A549 (cell line): ENCODE data around the gene IRF2BPL. TPM values are rescaled to one million over a fixed set of nuclear protein-coding genes. Genes with fewer than 3 reads are reported as not detected.

Experiments used
- ATAC-seq, 2 experiments: fragments of 200-7000 bp in 1 of 2; fragments of >200 bp in 1 of 2; cut with Nextera tagmentation in 1 of 2; cut with Tn5 transposase in 1 of 2; 3 replicates each; pipeline versions ENCODE4 v1.8.0 to v1.9.1; 2018 to 2020; ENCODE audit warnings: mild to moderate bottlenecking in 1 of 2, moderate library complexity in 1 of 2
- CTCF ChIA-PET: fragments of 300-600 bp; sonication (Branson Sonifier 250); formaldehyde crosslinking; extraction: SDS; loops from one replicate; lab custom pipeline; 2021; ENCODE audit warnings: antibody characterized with exemption, inconsistent platforms; lab: Yijun Ruan, JAX
- POLR2A ChIA-PET: fragments of 350-600 bp; formaldehyde crosslinking; extraction: SDS; loops from one replicate; lab custom pipeline; 2021; ENCODE audit warnings: antibody characterized with exemption, inconsistent platforms; lab: Yijun Ruan, JAX
- DNase-seq, 2 experiments: peaks; one replicate each; pipeline versions ENCODE4 v3.0.0 to v3.0.0-alpha.2; 2011 to 2016; ENCODE audit warnings: low read depth in 1 of 2, low spot score in 1 of 2
- FAIRE-seq: peaks from 2 replicates; lab custom pipeline; 2011; peaks lifted over from hg19 to GRCh38; lab: Jason Lieb, UNC
- H3K27ac ChIP-seq, 2 experiments: fragments of >200 bp; sonication (Bioruptor Twin); formaldehyde crosslinking; 3 replicates each; pipeline ENCODE4 v1.5.1; 2016 to 2017
- H3K4me1 ChIP-seq: fragments of >200 bp; sonication (Bioruptor Twin); formaldehyde crosslinking; 3 replicates; pipeline ENCODE4 v1.6.1; 2016
- H3K4me2 ChIP-seq: fragments of >200 bp; sonication (Bioruptor Twin); formaldehyde crosslinking; 3 replicates; pipeline ENCODE4 v1.6.1; 2016
- H3K4me3 ChIP-seq: fragments of >200 bp; sonication (Bioruptor Twin); formaldehyde crosslinking; 3 replicates; pipeline ENCODE4 v1.5.1; 2016
- H3K9me3 ChIP-seq: fragments of >200 bp; sonication (Bioruptor Twin); formaldehyde crosslinking; 3 replicates; pipeline ENCODE4 v1.6.1; 2016
- BHLHE40 ChIP-seq: IDR thresholded peaks from 2 replicates; pipeline ENCODE4 v1.6.1; 2012; ENCODE audit warnings: low read depth, low read length, inconsistent platforms
- CHD4 ChIP-seq: fragments of 200-600 bp; sonication (generic); IDR thresholded peaks from 2 replicates; pipeline ENCODE4 v1.6.1; 2016; ENCODE audit warnings: antibody characterized with exemption, mild to moderate bottlenecking, borderline replicate concordance
- EHF ChIP-seq: fragments of 250-450 bp; sonication (Bioruptor Pico); IDR thresholded peaks from 2 replicates; pipeline ENCODE4 v1.5.0; 2020; ENCODE audit warnings: mild to moderate bottlenecking
- FOSL2 ChIP-seq, 2 experiments: fragments of 450-650 bp in 1 of 2; fragments of >200 bp in 1 of 2; sonication (Bioruptor Twin) in 1 of 2; formaldehyde crosslinking; IDR thresholded peaks; 2 replicates each; pipeline versions ENCODE4 v1.5.0 to v1.6.1; 2016 to 2020; ENCODE audit warnings: mild to moderate bottlenecking in 1 of 2, moderate library complexity in 1 of 2
- KDM5A ChIP-seq: fragments of 200-600 bp; sonication (generic); IDR thresholded peaks from 2 replicates; pipeline ENCODE4 v1.6.1; 2016; ENCODE audit warnings: antibody characterized with exemption, mild to moderate bottlenecking
- MAZ ChIP-seq: fragments of 150-350 bp; IDR thresholded peaks from 2 replicates; pipeline ENCODE4 v1.6.1; 2014; ENCODE audit warnings: antibody characterized with exemption, low read depth, low read length, borderline replicate concordance
- RARB ChIP-seq: fragments of 250-450 bp; sonication (Bioruptor Pico); IDR thresholded peaks from 2 replicates; pipeline ENCODE4 v1.8.0; 2021; ENCODE audit warnings: mild to moderate bottlenecking, moderate library complexity
- TP53 ChIP-seq: fragments of 250-450 bp; sonication (Bioruptor Pico); IDR thresholded peaks from 2 replicates; pipeline ENCODE4 v1.5.0; 2021; ENCODE audit warnings: mild to moderate bottlenecking, moderate library complexity
- ZFP36 ChIP-seq: fragments of 450-650 bp; IDR thresholded peaks from 2 replicates; pipeline ENCODE4 v1.6.1; 2014; ENCODE audit warnings: borderline replicate concordance; ENCODE audit not compliant: partially characterized antibody
- ZNF302 ChIP-seq: fragments of 250-450 bp; sonication (Bioruptor Pico); IDR thresholded peaks from 2 replicates; pipeline ENCODE4 v1.9.0; 2021; ENCODE audit warnings: inconsistent platforms, mild to moderate bottlenecking, moderate library complexity
- WGBS: methylation state at CpG from one replicate; pipeline ENCODE4 v1.1.6; 2017; ENCODE audit errors: missing lambda C conversion rate; 5-methylcytosine and 5-hydroxymethylcytosine counted together
- polyA plus RNA-seq, 4 experiments: library from polyadenylated mRNA; depleted of rRNA in 3 of 4; stranded (reverse); fragments of >200 nt; fragmentation: RNase III in 1 of 4; extraction: RNeasy Plus Mini Kit Qiagen cat#74134 plus additional on column Dnase treatment in 1 of 4; gene quantifications; 2 replicates in 3 of 4; 3 replicates in 1 of 4; pipeline ENCODE4 v1.2.3, GENCODE V29; 2011 to 2017
- TF ChIP-seq, protein P1 (sequence below): fragments of 450-650 bp; IDR thresholded peaks from 2 replicates; pipeline ENCODE4 v1.6.1; 2014; ENCODE audit warnings: antibody characterized with exemption
- TF ChIP-seq, protein P2 (sequence below): IDR thresholded peaks from 2 replicates; pipeline ENCODE4 v1.6.1; 2012; ENCODE audit warnings: low read depth, borderline replicate concordance
- TF ChIP-seq, protein P3 (sequence below): fragments of 250-450 bp; sonication (Bioruptor Pico); IDR thresholded peaks from 2 replicates; pipeline ENCODE4 v1.5.0; 2020; ENCODE audit warnings: low read depth, mild to moderate bottlenecking, moderate library complexity

Gene IRF2BPL
- polyA plus RNA-seq, 2 of the 4 experiments (the other 2 are of a cell fraction), result 18.1 to 28.3 TPM

DNA sequence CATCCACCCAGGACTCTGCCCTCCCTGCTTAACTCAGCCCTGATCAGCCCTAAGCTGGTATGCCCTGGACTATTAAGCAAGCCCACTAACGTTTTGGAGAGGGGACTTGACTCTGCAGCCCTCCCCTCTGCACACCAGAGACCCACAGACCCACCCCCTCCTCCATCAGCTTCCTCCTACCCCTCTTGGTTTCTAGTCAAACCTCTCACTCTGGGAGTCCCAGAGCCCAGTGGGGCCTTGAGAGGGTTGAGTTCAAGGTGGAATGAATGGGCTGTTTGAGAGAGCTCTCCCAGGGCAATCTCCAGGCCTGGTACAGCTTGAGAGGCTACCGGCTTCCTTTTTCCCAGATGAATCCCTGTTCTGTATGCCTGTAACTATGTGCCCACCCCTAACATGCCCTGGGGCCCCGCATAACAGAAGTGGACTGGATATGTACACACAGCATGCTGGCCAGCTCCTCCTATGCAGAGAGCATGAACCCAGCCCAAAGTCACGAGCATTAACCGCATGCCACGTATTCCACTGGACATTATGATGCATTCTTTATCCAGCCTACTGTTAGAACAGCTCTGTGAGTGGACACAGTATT is 43.6 kb downstream of the IRF2BPL start:
- Histone ChIP-seq H3K9me3 (peaks cover 15% of the 10 kb centered on the region), H3K27ac (peak overlapping the region in 1 of 2 experiments; percentile 78; a peak in 3 of 6 replicates), H3K4me1 (peaks cover 19% of the 10 kb centered on the region), H3K4me3 (no peak overlapping the region), H3K4me2 (no peak overlapping the region)
- no peak for FAIRE-seq
- no peak for TF ChIP-seq CHD4
- no peak for TF ChIP-seq KDM5A
- TF ChIP-seq, protein P1, sequence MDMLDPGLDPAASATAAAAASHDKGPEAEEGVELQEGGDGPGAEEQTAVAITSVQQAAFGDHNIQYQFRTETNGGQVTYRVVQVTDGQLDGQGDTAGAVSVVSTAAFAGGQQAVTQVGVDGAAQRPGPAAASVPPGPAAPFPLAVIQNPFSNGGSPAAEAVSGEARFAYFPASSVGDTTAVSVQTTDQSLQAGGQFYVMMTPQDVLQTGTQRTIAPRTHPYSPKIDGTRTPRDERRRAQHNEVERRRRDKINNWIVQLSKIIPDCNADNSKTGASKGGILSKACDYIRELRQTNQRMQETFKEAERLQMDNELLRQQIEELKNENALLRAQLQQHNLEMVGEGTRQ, result no peak
- TF ChIP-seq TP53 (CRISPR knock-in tag), result no peak
- TF ChIP-seq, protein P2, sequence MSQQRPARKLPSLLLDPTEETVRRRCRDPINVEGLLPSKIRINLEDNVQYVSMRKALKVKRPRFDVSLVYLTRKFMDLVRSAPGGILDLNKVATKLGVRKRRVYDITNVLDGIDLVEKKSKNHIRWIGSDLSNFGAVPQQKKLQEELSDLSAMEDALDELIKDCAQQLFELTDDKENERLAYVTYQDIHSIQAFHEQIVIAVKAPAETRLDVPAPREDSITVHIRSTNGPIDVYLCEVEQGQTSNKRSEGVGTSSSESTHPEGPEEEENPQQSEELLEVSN, result no peak
- POLR2A ChIA-PET, result interaction anchor here (1.0 kb wide), 1 partner anchor 27 kb away, joined by 3 read pairs; no protein-coding TSS in a partner anchor
- no peak for DNase-seq
- CTCF ChIA-PET, result interaction anchor here (0.7 to 3.6 kb wide), 12 partner anchors 9 to 109 kb away, joined by 3 to 17 read pairs (median 4); no protein-coding TSS in a partner anchor
- WGBS, result 61% methylated on average over 5 of the region's 6 CpGs
- peak; percentile 36 to 39; a peak in 5 of 6 replicates for ATAC-seq

DNA sequence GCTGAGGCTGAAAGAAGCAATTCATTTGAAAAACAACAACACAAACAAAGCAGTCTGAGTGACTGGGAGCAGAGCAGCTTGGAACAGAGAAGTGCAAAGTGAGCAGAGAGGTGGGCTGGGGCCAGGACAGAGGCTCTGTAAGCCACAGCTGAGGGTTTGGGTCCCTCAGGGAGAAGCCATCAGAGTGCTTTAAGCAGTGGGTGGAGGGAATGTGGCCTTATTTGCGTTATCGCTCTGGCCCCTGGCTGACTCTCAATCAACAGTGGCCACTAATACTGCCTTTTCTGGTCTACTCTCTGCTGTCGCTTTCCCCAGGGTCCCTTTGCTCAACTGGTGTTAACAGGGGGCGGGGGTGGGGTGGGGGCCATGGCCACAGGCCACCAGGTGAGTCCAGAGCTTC is 44.2 kb downstream of the IRF2BPL start:
- Histone ChIP-seq H3K27ac (peak overlapping the region in 1 of 2 experiments; percentile 78; a peak in 3 of 6 replicates), H3K4me1 (peaks cover 19% of the 10 kb centered on the region), H3K9me3 (peaks cover 15% of the 10 kb centered on the region)
- no peak for FAIRE-seq
- WGBS, result 83% methylated on average over 4 of the region's 4 CpGs
- POLR2A ChIA-PET, result no interaction called here
- CTCF ChIA-PET, result interaction anchor here (0.8 to 3.6 kb wide), 9 partner anchors 9 to 108 kb away, joined by 4 to 17 read pairs (median 6); no protein-coding TSS in a partner anchor
- DNase-seq, result no peak
- TF ChIP-seq, protein P1, result no peak
- TF ChIP-seq FOSL2 (IDR thresholded peaks at IDR 0.05) (no peak), FOSL2 (CRISPR knock-in tag; IDR thresholded peaks at IDR 0.05) (no peak), RARB (no peak), BHLHE40 (no peak), MAZ (no peak), ZNF302 (CRISPR knock-in tag) (no peak)
- TF ChIP-seq, protein P2, result no peak
- TF ChIP-seq, all 56 proteins: peak for 0
- no peak for ATAC-seq
- no peak overlapping the region for H3K4me3 ChIP-seq
- H3K4me2 ChIP-seq, result no peak overlapping the region

DNA sequence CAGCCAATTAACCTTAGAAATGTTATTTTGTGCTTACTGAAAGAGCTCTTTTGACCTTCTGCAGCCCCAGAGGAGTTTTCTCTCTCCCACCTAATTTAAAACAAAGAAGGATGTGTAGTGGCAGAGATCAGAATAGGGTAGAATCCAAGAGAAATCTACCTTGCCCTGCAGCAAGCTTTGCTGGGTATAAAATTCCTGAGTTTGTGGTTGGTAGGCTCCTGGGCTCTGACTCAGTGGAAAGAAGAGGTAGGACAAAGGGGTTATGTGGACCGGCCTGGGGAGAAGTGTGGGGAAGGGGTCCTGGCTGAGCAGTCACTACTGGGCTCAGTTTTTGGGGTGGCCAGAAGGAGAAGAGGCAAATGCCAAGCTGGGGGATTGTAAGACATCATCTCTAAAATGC is 46.8 kb downstream of the IRF2BPL start:
- 72% methylated on average over 1 of the region's 1 CpG for WGBS
- POLR2A ChIA-PET, result no interaction called here
- peaks cover 19% of the 10 kb centered on the region for H3K4me1 ChIP-seq
- no peak overlapping the region for H3K4me2 ChIP-seq
- H3K4me3 ChIP-seq, result no peak overlapping the region
- H3K27ac ChIP-seq, result no peak overlapping the region
- no peak for TF ChIP-seq BHLHE40
- TF ChIP-seq TP53 (CRISPR knock-in tag), result no peak
- no peak for TF ChIP-seq EHF
- TF ChIP-seq ZNF302 (CRISPR knock-in tag), result no peak
- no peak for TF ChIP-seq ZFP36
- TF ChIP-seq, protein P3, sequence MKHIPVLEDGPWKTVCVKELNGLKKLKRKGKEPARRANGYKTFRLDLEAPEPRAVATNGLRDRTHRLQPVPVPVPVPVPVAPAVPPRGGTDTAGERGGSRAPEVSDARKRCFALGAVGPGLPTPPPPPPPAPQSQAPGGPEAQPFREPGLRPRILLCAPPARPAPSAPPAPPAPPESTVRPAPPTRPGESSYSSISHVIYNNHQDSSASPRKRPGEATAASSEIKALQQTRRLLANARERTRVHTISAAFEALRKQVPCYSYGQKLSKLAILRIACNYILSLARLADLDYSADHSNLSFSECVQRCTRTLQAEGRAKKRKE (CRISPR knock-in tag), result no peak
- TF ChIP-seq, all 56 proteins: peak for 0
- CTCF ChIA-PET, result interaction anchor here (1.0 to 1.7 kb wide), 5 partner anchors 9 to 106 kb away, joined by 3 to 6 read pairs (median 6); no protein-coding TSS in a partner anchor
- H3K9me3 ChIP-seq, result peaks cover 15% of the 10 kb centered on the region
- FAIRE-seq (no peak), DNase-seq (no peak), ATAC-seq (no peak)
